Measurements from ENCODE around the gene NPBWR2. TPM values are rescaled to one million over a fixed set of nuclear protein-coding genes. Genes with fewer than 3 reads are reported as not detected.

Gene NPBWR2
- total and polyA plus RNA-seq, 2 experiments from 2014 or later: not detected

GRCh38 chr20:64108731-64109681 lies 1.6 kb upstream of the NPBWR2 start:
- TF ChIP-seq STAT1 (IDR thresholded peaks at IDR 0.05; ENCODE audit: unreplicated experiment): no peak
- TF ChIP-seq, protein P1, sequence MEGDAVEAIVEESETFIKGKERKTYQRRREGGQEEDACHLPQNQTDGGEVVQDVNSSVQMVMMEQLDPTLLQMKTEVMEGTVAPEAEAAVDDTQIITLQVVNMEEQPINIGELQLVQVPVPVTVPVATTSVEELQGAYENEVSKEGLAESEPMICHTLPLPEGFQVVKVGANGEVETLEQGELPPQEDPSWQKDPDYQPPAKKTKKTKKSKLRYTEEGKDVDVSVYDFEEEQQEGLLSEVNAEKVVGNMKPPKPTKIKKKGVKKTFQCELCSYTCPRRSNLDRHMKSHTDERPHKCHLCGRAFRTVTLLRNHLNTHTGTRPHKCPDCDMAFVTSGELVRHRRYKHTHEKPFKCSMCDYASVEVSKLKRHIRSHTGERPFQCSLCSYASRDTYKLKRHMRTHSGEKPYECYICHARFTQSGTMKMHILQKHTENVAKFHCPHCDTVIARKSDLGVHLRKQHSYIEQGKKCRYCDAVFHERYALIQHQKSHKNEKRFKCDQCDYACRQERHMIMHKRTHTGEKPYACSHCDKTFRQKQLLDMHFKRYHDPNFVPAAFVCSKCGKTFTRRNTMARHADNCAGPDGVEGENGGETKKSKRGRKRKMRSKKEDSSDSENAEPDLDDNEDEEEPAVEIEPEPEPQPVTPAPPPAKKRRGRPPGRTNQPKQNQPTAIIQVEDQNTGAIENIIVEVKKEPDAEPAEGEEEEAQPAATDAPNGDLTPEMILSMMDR (conservative IDR thresholded peaks at IDR 0.05; ENCODE audit: low read depth in 2 of 2): no peak
- TF ChIP-seq EZH2phosphoT487 (IDR thresholded peaks at IDR 0.05; ENCODE audit: unreplicated experiment): no peak
- TF ChIP-seq POLR2AphosphoS5 (IDR thresholded peaks at IDR 0.05; ENCODE audit: low read depth): no peak
- TF ChIP-seq CREB1 (CRISPR knock-in tag; IDR thresholded peaks at IDR 0.05; ENCODE audit: low read depth): no peak
- Histone ChIP-seq H3F3A (replicated peaks; ENCODE audit: low read depth) (no peaks in the 10 kb centered on the region), H3K4me1 (ENCODE audit: insufficient read depth) (no peaks in the 10 kb centered on the region), H3K27ac (ENCODE audit: low read depth) (no peak overlapping the region), H4K20me1 (replicated peaks; ENCODE audit: insufficient read depth) (no peaks in the 10 kb centered on the region), H3K4me2 (no peak overlapping the region), H2AFZ (no peak overlapping the region), H3K9me2 (ENCODE audit: insufficient read depth) (no peaks in the 10 kb centered on the region), H3K36me3 (ENCODE audit: insufficient read depth) (no peaks in the 10 kb centered on the region), H3K79me2 (replicated peaks; ENCODE audit: insufficient read depth) (no peaks in the 10 kb centered on the region), H3K4me3 (no peak overlapping the region), H3K27me3 (ENCODE audit: insufficient read depth) (no peaks in the 10 kb centered on the region)
- H3K4me3 Mint-ChIP-seq: no peak overlapping the region
- peaks cover 7% of the 10 kb centered on the region for H3K27me3 Mint-ChIP-seq (ENCODE audit: insufficient read depth, low read depth, poor library complexity)
- no peaks in the 10 kb centered on the region; the same call in 2 of the 3 replicates for H3K9me3 Mint-ChIP-seq
- no peaks in the 10 kb centered on the region for H3K36me3 Mint-ChIP-seq (ENCODE audit: low read depth)
- H3K27ac Mint-ChIP-seq: no peak overlapping the region
- DNase-seq (ENCODE audit: low spot score) (peak; percentile 0), ATAC-seq (no peak)
- H3K4me1 Mint-ChIP-seq: peaks cover 3% of the 10 kb centered on the region

- Histone ChIP-seq H3K4me1 (ENCODE audit: insufficient read depth) (no peaks in the 10 kb centered on the region), H3F3A (replicated peaks; ENCODE audit: low read depth) (peaks cover 6% of the 10 kb centered on the region), H3K79me2 (replicated peaks; ENCODE audit: insufficient read depth) (no peaks in the 10 kb centered on the region), H3K4me3 (no peak overlapping the region), H3K27ac (ENCODE audit: low read depth) (no peak overlapping the region), H3K36me3 (ENCODE audit: insufficient read depth) (no peaks in the 10 kb centered on the region), H4K20me1 (replicated peaks; ENCODE audit: insufficient read depth) (no peaks in the 10 kb centered on the region), H3K9me2 (ENCODE audit: insufficient read depth) (no peaks in the 10 kb centered on the region), H3K27me3 (ENCODE audit: insufficient read depth) (peaks cover 8% of the 10 kb centered on the region), H2AFZ (no peak overlapping the region), H3K4me2 (no peak overlapping the region)
- Mint-ChIP-seq H3K9me3 (peaks cover 5% of the 10 kb centered on the region; the same call in 2 of the 3 replicates), H3K27ac (no peak overlapping the region), H3K36me3 (ENCODE audit: low read depth) (no peaks in the 10 kb centered on the region; the same call in 2 of the 3 replicates), H3K4me1 (peaks cover 9% of the 10 kb centered on the region), H3K27me3 (ENCODE audit: insufficient read depth, low read depth, poor library complexity) (peaks cover 11% of the 10 kb centered on the region), H3K4me3 (no peak overlapping the region)
- DNase-seq (ENCODE audit: low spot score) (peak; percentile 0), ATAC-seq (no peak)
- TF ChIP-seq ETS1 (IDR thresholded peaks at IDR 0.05): no peak
- no peak for TF ChIP-seq POLR2AphosphoS5 (IDR thresholded peaks at IDR 0.05; ENCODE audit: low read depth)
- no peak for TF ChIP-seq EZH2phosphoT487 (IDR thresholded peaks at IDR 0.05; ENCODE audit: unreplicated experiment)
- TF ChIP-seq, protein P1 (conservative IDR thresholded peaks at IDR 0.05; ENCODE audit: low read depth in 2 of 2): no peak
- TF ChIP-seq EZH2 (IDR thresholded peaks at IDR 0.05; ENCODE audit: low read depth, unreplicated experiment): no peak
- no peak for TF ChIP-seq ZNF114 (CRISPR knock-in tag; IDR thresholded peaks at IDR 0.05)
- TF ChIP-seq JUNB (IDR thresholded peaks at IDR 0.05; ENCODE audit: unreplicated experiment): no peak
- TF ChIP-seq CREB1 (CRISPR knock-in tag; IDR thresholded peaks at IDR 0.05; ENCODE audit: low read depth): no peak
- TF ChIP-seq STAT1 (IDR thresholded peaks at IDR 0.05; ENCODE audit: unreplicated experiment): no peak
Measured at GRCh38 chr20:64107736-64108457, 532 bp upstream of the NPBWR2 start.

All from GM23338 (cell line).